Large intestine (tissue), 3 donors: ENCODE measurements around the gene HOMER3. TPM values are rescaled to one million over a fixed set of nuclear protein-coding genes. Genes with fewer than 3 reads are reported as not detected.
"Not testable (repeated sequence)": the region's sequence is repeated elsewhere in the genome, so short reads cannot be mapped to it uniquely, and the experiment has no call there.

Experiments
- DNase-seq, 2 donors: peaks; one replicate each; pipeline versions ENCODE4 v3.0.0 to v3.0.0-alpha.2; 2013
- H3K27ac ChIP-seq: one replicate; pipeline ENCODE4 v1.5.1; 2013; ENCODE audit warnings: low read length
- H3K27me3 ChIP-seq: 2 replicates; pipeline ENCODE4 v1.6.1; 2013; ENCODE audit warnings: low read length; ENCODE audit not compliant: control insufficient read depth, insufficient read depth
- H3K36me3 ChIP-seq: 2 replicates; pipeline ENCODE4 v1.6.1; 2013; ENCODE audit warnings: low read length; ENCODE audit not compliant: control insufficient read depth, insufficient read depth
- H3K4me1 ChIP-seq: one replicate; pipeline ENCODE4 v1.6.1; 2013; ENCODE audit warnings: low read length; ENCODE audit not compliant: control insufficient read depth, insufficient read depth
- H3K4me3 ChIP-seq: one replicate; pipeline ENCODE4 v1.5.1; 2013; ENCODE audit warnings: low read length
- H3K9me3 ChIP-seq: one replicate; pipeline ENCODE4 v1.6.1; 2013; ENCODE audit warnings: mild to moderate bottlenecking, low read depth, low read length, moderate library complexity; ENCODE audit not compliant: control insufficient read depth
- WGBS: methylation state at CpG from one replicate; pipeline ENCODE4 v1.1.5; 2013; ENCODE audit warnings: low lambda C conversion rate; ENCODE audit not compliant: insufficient coverage; 5-methylcytosine and 5-hydroxymethylcytosine counted together
- polyA plus RNA-seq: library from polyadenylated mRNA; unstranded; fragments of 120-200 nt; gene quantifications from one replicate; pipeline ENCODE4 v1.2.1, GENCODE V29; 2013

The HOMER3 gene
- polyA plus RNA-seq, 1 donor: 13.9 TPM

DNA sequence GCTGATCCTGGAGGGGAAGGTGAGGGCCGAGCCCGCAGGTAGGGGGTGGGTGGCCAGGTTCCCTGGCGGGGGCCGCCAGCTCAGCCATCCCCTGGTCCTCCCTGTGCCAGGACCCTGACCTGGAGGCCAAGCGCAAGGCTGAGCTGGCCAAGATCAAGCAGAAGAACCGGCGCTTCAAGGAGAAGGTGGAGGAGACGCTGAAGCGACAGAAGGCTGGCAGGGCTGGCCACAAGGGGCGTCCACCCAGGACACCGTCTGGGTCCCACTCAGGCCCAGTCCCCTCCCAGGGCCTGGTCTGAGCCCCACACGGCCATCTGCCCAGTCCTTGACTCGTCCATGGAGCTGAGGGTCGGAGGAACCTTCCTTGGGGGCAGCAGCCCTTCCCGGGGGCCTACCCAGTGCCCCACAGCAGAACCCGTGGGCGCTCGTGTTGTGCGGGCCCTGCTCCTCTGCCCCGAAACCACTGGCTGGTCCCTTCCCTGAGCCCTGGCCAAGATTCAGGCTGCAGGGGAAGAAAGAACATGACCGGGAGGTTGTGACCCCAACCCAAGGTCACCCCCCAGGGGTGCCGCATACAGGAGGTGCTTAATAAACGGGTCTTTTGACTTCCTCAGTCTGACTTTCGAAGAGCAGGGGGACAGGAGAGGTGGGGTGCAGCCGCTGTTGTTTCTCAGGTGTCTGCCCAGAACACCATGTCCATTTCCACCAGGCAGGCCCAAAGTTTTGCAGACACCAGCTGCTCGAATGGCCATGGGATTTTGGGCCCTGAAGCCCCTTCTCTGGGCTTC lies 12.8 kb downstream of the HOMER3 start:
- Histone ChIP-seq H3K4me3 (no peak overlapping the region), H3K27ac (no peak overlapping the region), H3K27me3 (no peaks in the 10 kb centered on the region), H3K9me3 (peaks cover 3% of the 10 kb centered on the region), H3K4me1 (peaks cover 3% of the 10 kb centered on the region), H3K36me3 (peaks cover 56% of the 10 kb centered on the region)
- DNase-seq: no peak
- no CpG with 5 or more reads among the region's 26 CpGs for WGBS

- no CpG with 5 or more reads among the region's 15 CpGs for WGBS
- no peaks in the 10 kb centered on the region for H3K9me3 ChIP-seq
- H3K4me3 ChIP-seq: no peak overlapping the region
- peaks cover 7% of the 10 kb centered on the region for H3K4me1 ChIP-seq
- H3K27ac ChIP-seq: no peak overlapping the region
- H3K27me3 ChIP-seq: no peaks in the 10 kb centered on the region
- H3K36me3 ChIP-seq: peaks cover 75% of the 10 kb centered on the region
- no peak for DNase-seq
Observed at GRCh38 chr19:18924684-18925213, 16.3 kb downstream of the HOMER3 start.

- Histone ChIP-seq H3K27ac (no peak overlapping the region), H3K4me1 (peaks cover 10% of the 10 kb centered on the region), H3K4me3 (no peak overlapping the region), H3K9me3 (no peaks in the 10 kb centered on the region), H3K36me3 (peaks cover 56% of the 10 kb centered on the region), H3K27me3 (no peaks in the 10 kb centered on the region)
- no CpG with 5 or more reads among the region's 29 CpGs for WGBS
- DNase-seq: no peak
Observed at GRCh38 chr19:18922228-18922985, 18.6 kb downstream of the HOMER3 start.

- Histone ChIP-seq H3K27me3 (no peaks in the 10 kb centered on the region), H3K9me3 (no peaks in the 10 kb centered on the region), H3K36me3 (peaks cover 51% of the 10 kb centered on the region), H3K27ac (no peak overlapping the region), H3K4me1 (peaks cover 10% of the 10 kb centered on the region), H3K4me3 (no peak overlapping the region)
- WGBS: no CpG with 5 or more reads among the region's 17 CpGs
- DNase-seq: no peak
Observed at GRCh38 chr19:18921593-18921992, 19.4 kb downstream of the HOMER3 start.

DNA sequence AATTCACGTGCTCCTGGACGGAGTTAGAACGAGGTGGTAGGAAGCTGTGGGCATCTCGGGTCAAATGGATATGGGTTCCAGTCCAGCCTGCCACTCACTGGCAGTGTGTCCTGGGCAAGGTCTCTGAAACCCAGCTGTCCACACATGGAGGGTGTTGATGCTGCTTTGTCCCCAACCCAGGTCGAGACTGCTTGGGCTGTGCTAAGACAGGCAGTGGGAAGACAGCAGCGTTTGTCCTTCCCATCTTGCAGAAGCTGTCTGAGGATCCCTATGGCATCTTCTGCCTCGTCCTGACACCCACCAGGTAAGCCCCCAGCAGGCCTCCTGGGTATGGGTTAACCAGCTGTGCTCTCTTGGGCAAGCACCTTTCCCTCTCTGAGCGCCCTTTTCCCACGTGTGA lies 20.6 kb downstream of the HOMER3 start:
- Histone ChIP-seq H3K27me3 (no peaks in the 10 kb centered on the region), H3K27ac (no peak overlapping the region), H3K36me3 (peaks cover 44% of the 10 kb centered on the region), H3K9me3 (no peaks in the 10 kb centered on the region), H3K4me3 (peak overlapping the region; percentile 75), H3K4me1 (peaks cover 10% of the 10 kb centered on the region)
- DNase-seq: no peak
- WGBS: no CpG with 5 or more reads among the region's 9 CpGs

- Histone ChIP-seq H3K4me1 (peaks cover 10% of the 10 kb centered on the region), H3K27me3 (no peaks in the 10 kb centered on the region), H3K4me3 (peak overlapping the region; percentile 75), H3K27ac (no peak overlapping the region), H3K9me3 (no peaks in the 10 kb centered on the region), H3K36me3 (peaks cover 46% of the 10 kb centered on the region)
- no CpG with 5 or more reads among the region's 15 CpGs for WGBS
- no peak for DNase-seq
Observed at GRCh38 chr19:18919900-18920214, 21.2 kb downstream of the HOMER3 start.

GRCh38 chr19:18919086-18919899 lies 21.7 kb downstream of the HOMER3 start, which contains the start of the genes COPE and DDX49:
COPE (minus strand) TSS chr19:18919387; CDS start chr19:18919348, 39 bp downstream.
DDX49 (plus strand) TSS chr19:18919715; CDS start chr19:18919742, 27 bp downstream.
- H3K27ac ChIP-seq: peak within 1 kb of the TSS; percentile 85
- DNase-seq: peak; percentile 100
- no peaks in the 10 kb centered on the region for H3K27me3 ChIP-seq
- WGBS: no CpG with 5 or more reads among the region's 72 CpGs
- H3K9me3 ChIP-seq: no peaks in the 10 kb centered on the region
- H3K36me3 ChIP-seq: peaks cover 43% of the 10 kb centered on the region
- peak within 1 kb of the TSS; percentile 88 for H3K4me3 ChIP-seq
- H3K4me1 ChIP-seq: peaks cover 10% of the 10 kb centered on the region

DNA sequence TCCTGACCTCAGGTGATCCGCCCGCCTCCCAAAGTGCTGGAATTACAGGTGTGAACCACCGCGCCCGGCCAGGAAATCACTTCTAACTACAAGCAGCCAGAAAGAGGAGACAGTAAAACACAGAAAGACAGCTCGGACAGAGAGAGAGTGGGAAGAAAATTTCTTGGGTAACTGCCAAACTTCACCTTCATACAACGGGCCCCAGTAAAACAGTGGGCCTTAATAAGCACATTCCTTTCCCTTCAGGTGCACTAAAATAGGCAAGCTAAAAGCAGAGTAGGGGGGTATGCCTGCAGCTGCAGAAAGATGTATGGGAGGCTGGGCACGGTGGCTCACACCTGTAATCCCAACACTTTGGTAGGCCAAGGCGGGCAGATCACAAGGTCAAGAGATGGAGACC lies 23.4 kb downstream of the HOMER3 start:
- H3K9me3 ChIP-seq, H3K27ac ChIP-seq, H3K4me1 ChIP-seq, H3K4me3 ChIP-seq, DNase-seq, H3K27me3 ChIP-seq: not testable (repeated sequence)
- no CpG with 5 or more reads among the region's 9 CpGs for WGBS
- H3K36me3 ChIP-seq: peaks cover 44% of the 10 kb centered on the region

DNA sequence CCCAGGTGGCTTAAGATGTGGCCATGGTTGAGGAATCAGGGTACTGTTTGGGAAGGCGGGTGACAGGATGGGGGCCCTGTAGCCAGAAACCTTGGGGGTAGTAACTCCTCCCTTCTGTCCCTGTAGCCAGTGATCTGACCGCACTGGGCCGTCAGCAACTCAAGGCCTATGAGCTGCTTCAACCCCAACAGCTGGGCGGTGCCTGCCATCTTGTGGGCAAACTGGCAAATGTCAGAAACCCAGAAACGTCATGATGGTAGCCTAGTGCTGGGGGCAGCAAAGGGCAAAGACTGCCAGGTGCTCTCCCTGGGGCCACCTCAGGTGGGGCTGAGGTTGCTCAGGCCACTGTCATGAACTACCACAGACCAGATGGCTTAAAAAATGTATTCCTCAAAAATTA lies 25.4 kb downstream of the HOMER3 start:
- DNase-seq: peak in 1 of 2 donors; percentile 29
- H3K9me3 ChIP-seq: no peaks in the 10 kb centered on the region
- peaks cover 8% of the 10 kb centered on the region for H3K4me1 ChIP-seq
- WGBS: no CpG with 5 or more reads among the region's 5 CpGs
- peaks cover 39% of the 10 kb centered on the region for H3K36me3 ChIP-seq
- no peaks in the 10 kb centered on the region for H3K27me3 ChIP-seq
- H3K4me3 ChIP-seq: no peak overlapping the region
- H3K27ac ChIP-seq: no peak overlapping the region

GRCh38 chr19:18913466-18913865 lies 27.6 kb downstream of the HOMER3 start:
- Histone ChIP-seq H3K9me3 (no peaks in the 10 kb centered on the region), H3K4me3 (no peak overlapping the region), H3K4me1 (peaks cover 3% of the 10 kb centered on the region), H3K27me3 (no peaks in the 10 kb centered on the region), H3K27ac (no peak overlapping the region), H3K36me3 (peaks cover 52% of the 10 kb centered on the region)
- WGBS: no CpG with 5 or more reads among the region's 5 CpGs
- no peak for DNase-seq
